K562 (cell line): ENCODE measurements around the gene DIS3L2. TPM values are rescaled to one million over a fixed set of nuclear protein-coding genes. Genes with fewer than 3 reads are reported as not detected.

ENCODE experiments used
- ATAC-seq: fragments of 200-7000 bp; cut with Tn5 transposase; 3 replicates; pipeline ENCODE4 v1.9.1; 2020; ENCODE audit warnings: moderate library complexity
- BruUV-seq: library from RNA; stranded (reverse); fragments of 400-500 nt; replicated peaks from 2 replicates; lab custom pipeline; 2021; lab: Mats Ljungman, UMichigan
- CTCF ChIA-PET: fragments of 300-600 bp; formaldehyde crosslinking; extraction: SDS; loops from one replicate; lab custom pipeline; 2021; ENCODE audit warnings: low intra/inter-chr PET ratio; lab: Yijun Ruan, JAX
- POLR2A ChIA-PET: fragments of 300-600, 350-650 bp; sonication (Branson Sonifier 250); formaldehyde crosslinking; extraction: SDS; loops from one replicate; lab custom pipeline; 2021; ENCODE audit warnings: antibody characterized with exemption, inconsistent platforms; lab: Yijun Ruan, JAX
- DNase-seq, 4 experiments: peaks; one replicate each; pipeline versions ENCODE4 v3.0.0 to v3.0.0-alpha.2; 2011 to 2018; ENCODE audit warnings: low spot score in 3 of 4, mixed read lengths in 3 of 4; ENCODE audit errors: extremely low read depth in 1 of 4
- FAIRE-seq: peaks from 2 replicates; lab custom pipeline; 2011; peaks lifted over from hg19 to GRCh38; lab: Jason Lieb, UNC
- H2AFZ ChIP-seq: 2 replicates; pipeline ENCODE4 v1.6.0; 2011; ENCODE audit warnings: low read depth, low read length, control low read depth, inconsistent platforms
- H3K27ac ChIP-seq: fragments of 200-600 bp; 3 replicates; pipeline ENCODE4 v1.8.0; 2011; ENCODE audit warnings: low read depth, mild to moderate bottlenecking, control low read depth, inconsistent platforms, low read length, moderate library complexity, mixed read lengths; ENCODE audit errors: extremely low read depth
- H3K27me3 ChIP-seq, 2 experiments: fragments of 300-600 bp in 1 of 2; 2 replicates in 1 of 2; 3 replicates in 1 of 2; pipeline versions ENCODE4 v1.6.0 to v1.8.0; 2011; ENCODE audit warnings: inconsistent platforms in 2 of 2, low read length in 2 of 2, mild to moderate bottlenecking in 1 of 2, mixed read lengths in 1 of 2, moderate library complexity in 1 of 2; ENCODE audit not compliant: control insufficient read depth in 2 of 2, insufficient read depth in 2 of 2
- H3K36me3 ChIP-seq: fragments of 300-600 bp; 3 replicates; pipeline ENCODE4 v1.8.0; 2011; ENCODE audit warnings: mild to moderate bottlenecking, low read length, inconsistent platforms; ENCODE audit not compliant: control insufficient read depth, insufficient read depth
- H3K4me1 ChIP-seq, 2 experiments: fragments of 200-600 bp in 1 of 2; replicated peaks in 1 of 2; 2 replicates in 1 of 2; 3 replicates in 1 of 2; pipeline versions ENCODE4 v1.5.1 to v1.8.0; 2011; ENCODE audit warnings: inconsistent platforms in 2 of 2, low read length in 2 of 2, mild to moderate bottlenecking in 1 of 2, mixed read lengths in 1 of 2, moderate library complexity in 1 of 2; ENCODE audit not compliant: control insufficient read depth in 2 of 2, insufficient read depth in 2 of 2
- H3K4me2 ChIP-seq: 2 replicates; pipeline ENCODE4 v1.6.1; 2011; ENCODE audit warnings: low read length, control low read depth, inconsistent platforms, mixed read lengths; ENCODE audit not compliant: insufficient read depth
- H3K4me3 ChIP-seq: fragments of 200-600 bp; sonication (generic), shearing (Covaris generic); 2 replicates; pipeline ENCODE4 v1.5.1; 2016; ENCODE audit warnings: control low read depth, inconsistent platforms
- H3K79me2 ChIP-seq: fragments of 200-600 bp; 3 replicates; pipeline ENCODE4 v1.8.0; 2011; ENCODE audit warnings: low read length, inconsistent platforms; ENCODE audit not compliant: control insufficient read depth, insufficient read depth
- H3K9ac ChIP-seq, 2 experiments: 2 replicates each; pipeline versions ENCODE4 v1.6.0 to v1.6.1; 2011; ENCODE audit warnings: low read depth in 2 of 2, low read length in 2 of 2, control low read depth in 1 of 2, inconsistent platforms in 1 of 2, mild to moderate bottlenecking in 1 of 2, mixed read lengths in 1 of 2; ENCODE audit not compliant: insufficient read depth in 1 of 2
- H3K9me1 ChIP-seq: one replicate; pipeline ENCODE4 v1.6.0; 2011; ENCODE audit warnings: inconsistent platforms, mild to moderate bottlenecking, low read length, moderate library complexity; ENCODE audit not compliant: control insufficient read depth, insufficient read depth
- H3K9me3 ChIP-seq: replicated peaks from 2 replicates; pipeline ENCODE4 v1.5.1; 2011; ENCODE audit warnings: low read depth, low read length, inconsistent platforms; ENCODE audit not compliant: control insufficient read depth, insufficient read depth
- H4K20me1 ChIP-seq: replicated peaks from 2 replicates; pipeline ENCODE4 v1.6.1; 2011; ENCODE audit warnings: low read length, inconsistent platforms, mixed read lengths; ENCODE audit not compliant: control insufficient read depth, insufficient read depth
- ELK1 ChIP-seq: sonication (generic); formaldehyde crosslinking; IDR thresholded peaks from 2 replicates; pipeline ENCODE4 v1.8.1; 2022; ENCODE audit warnings: missing genetic modification reagents
- MEIS2 ChIP-seq: fragments of 450-650 bp; IDR thresholded peaks from 2 replicates; pipeline ENCODE4 v1.6.1; 2014; ENCODE audit warnings: mild to moderate bottlenecking; ENCODE audit not compliant: partially characterized antibody
- NFIC ChIP-seq: fragments of 450-650 bp; IDR thresholded peaks from 2 replicates; pipeline ENCODE4 v1.6.1; 2017; ENCODE audit warnings: mild to moderate bottlenecking, inconsistent platforms
- SLC30A9 ChIP-seq: fragments of 250-450 bp; sonication (Bioruptor Pico); IDR thresholded peaks from 2 replicates; pipeline ENCODE4 v1.8.0; 2022; ENCODE audit warnings: mild to moderate bottlenecking, moderate library complexity
- SMARCA5 ChIP-seq: fragments of 450-650 bp; IDR thresholded peaks from 2 replicates; pipeline ENCODE4 v1.6.1; 2016
- SPI1 ChIP-seq: IDR thresholded peaks from 2 replicates; pipeline ENCODE4 v1.6.1; 2011; ENCODE audit warnings: low read depth, low read length, control low read depth, borderline replicate concordance
- TCF3 ChIP-seq: sonication (generic); formaldehyde crosslinking; IDR thresholded peaks from 2 replicates; pipeline ENCODE4 v1.4.0; 2020; ENCODE audit warnings: mild to moderate bottlenecking, missing genetic modification reagents
- TCFL5 ChIP-seq: fragments of 250-450 bp; sonication (Bioruptor Pico); conservative IDR thresholded peaks from 2 replicates; pipeline ENCODE4 v1.6.1; 2021; ENCODE audit warnings: mild to moderate bottlenecking, moderate library complexity, matching md5 sums
- U2AF2 ChIP-seq: fragments of 200-400 bp; formaldehyde crosslinking; optimal IDR thresholded peaks from 2 replicates; pipeline ENCODE3; 2017; ENCODE audit warnings: low read depth, mild to moderate bottlenecking, low read length
- ZBTB33 ChIP-seq: sonication (generic); formaldehyde crosslinking; IDR thresholded peaks from 2 replicates; pipeline ENCODE4 v1.8.1; 2023; ENCODE audit warnings: mild to moderate bottlenecking, missing genetic modification reagents
- ZNF274 ChIP-seq: IDR thresholded peaks from 2 replicates; pipeline ENCODE4 v1.6.1; 2011; ENCODE audit warnings: low read depth, mild to moderate bottlenecking, low read length, moderate library complexity, borderline replicate concordance
- ZNF408 ChIP-seq: fragments of 250-450 bp; sonication (Bioruptor Pico); IDR thresholded peaks from 2 replicates; pipeline ENCODE4 v1.4.0; 2020; ENCODE audit warnings: low read depth, mild to moderate bottlenecking, moderate library complexity
- WGBS: fragments of 100-300 bp; shearing (Covaris generic); methylation state at CpG from one replicate; pipeline ENCODE4 v1.1.6; 2016; ENCODE audit warnings: low coverage, mixed read lengths; ENCODE audit not compliant: insufficient coverage; ENCODE audit errors: missing lambda C conversion rate; 5-methylcytosine and 5-hydroxymethylcytosine counted together
- in situ Hi-C: fragments of 300-500 bp; cut with MboI; formaldehyde crosslinking; loops from 4 replicates; pipeline ENCODE4 v1.15.0; 2018; ENCODE audit warnings: inconsistent platforms, mixed read lengths
- intact Hi-C: fragments of 100-400 bp; cut with micrococcal nuclease; formaldehyde crosslinking; loops from 2 replicates; pipeline ENCODE4 v1.14.2; 2022
- polyA plus RNA-seq, 8 experiments: library from polyadenylated mRNA; depleted of rRNA in 4 of 8; stranded (reverse) in 5 of 8; unstranded in 3 of 8; fragments of >200 nt; fragmentation: Nextera tagmentation in 2 of 8; fragmentation: Illumina TruSeq in 1 of 8; extraction: Ambion mirVana in 2 of 8; extraction: Trizol in 1 of 8; gene quantifications; 2 replicates each; pipeline versions ENCODE4 v1.2.1 to v1.2.3, GENCODE V29; 2011 to 2014; ENCODE audit warnings: inconsistent platforms in 1 of 8, missing spikeins in 1 of 8
- total RNA-seq, 7 experiments: library from RNA; depleted of rRNA in 6 of 7; stranded (reverse); fragments of >200 nt in 6 of 7; fragmentation: Illumina TruSeq in 2 of 7; extraction: Trizol in 2 of 7; gene quantifications; 2 replicates each; pipeline versions ENCODE4 v1.2.1 to v1.2.3, GENCODE V29; 2011 to 2021; ENCODE audit warnings: low replicate concordance in 1 of 7
- TF ChIP-seq, protein P1 (sequence below), 3 experiments: IDR thresholded peaks in 2 of 3; conservative IDR thresholded peaks in 1 of 3; 2 replicates each; pipeline ENCODE4 v1.5.1; 2011 to 2012; ENCODE audit warnings: low read length in 3 of 3, mild to moderate bottlenecking in 3 of 3, control low read depth in 2 of 3, improper control_type of control experiment in 1 of 3, inconsistent platforms in 1 of 3, low read depth in 1 of 3, mixed read lengths in 1 of 3, moderate library complexity in 1 of 3; ENCODE audit not compliant: insufficient read depth in 2 of 3

Gene DIS3L2
- total and polyA plus RNA-seq, 9 of the 15 experiments (the other 6 are each of a cell fraction or from before 2014, with no cell fraction given) = 1.5 to 19.2 (median 11.2) TPM

DNA sequence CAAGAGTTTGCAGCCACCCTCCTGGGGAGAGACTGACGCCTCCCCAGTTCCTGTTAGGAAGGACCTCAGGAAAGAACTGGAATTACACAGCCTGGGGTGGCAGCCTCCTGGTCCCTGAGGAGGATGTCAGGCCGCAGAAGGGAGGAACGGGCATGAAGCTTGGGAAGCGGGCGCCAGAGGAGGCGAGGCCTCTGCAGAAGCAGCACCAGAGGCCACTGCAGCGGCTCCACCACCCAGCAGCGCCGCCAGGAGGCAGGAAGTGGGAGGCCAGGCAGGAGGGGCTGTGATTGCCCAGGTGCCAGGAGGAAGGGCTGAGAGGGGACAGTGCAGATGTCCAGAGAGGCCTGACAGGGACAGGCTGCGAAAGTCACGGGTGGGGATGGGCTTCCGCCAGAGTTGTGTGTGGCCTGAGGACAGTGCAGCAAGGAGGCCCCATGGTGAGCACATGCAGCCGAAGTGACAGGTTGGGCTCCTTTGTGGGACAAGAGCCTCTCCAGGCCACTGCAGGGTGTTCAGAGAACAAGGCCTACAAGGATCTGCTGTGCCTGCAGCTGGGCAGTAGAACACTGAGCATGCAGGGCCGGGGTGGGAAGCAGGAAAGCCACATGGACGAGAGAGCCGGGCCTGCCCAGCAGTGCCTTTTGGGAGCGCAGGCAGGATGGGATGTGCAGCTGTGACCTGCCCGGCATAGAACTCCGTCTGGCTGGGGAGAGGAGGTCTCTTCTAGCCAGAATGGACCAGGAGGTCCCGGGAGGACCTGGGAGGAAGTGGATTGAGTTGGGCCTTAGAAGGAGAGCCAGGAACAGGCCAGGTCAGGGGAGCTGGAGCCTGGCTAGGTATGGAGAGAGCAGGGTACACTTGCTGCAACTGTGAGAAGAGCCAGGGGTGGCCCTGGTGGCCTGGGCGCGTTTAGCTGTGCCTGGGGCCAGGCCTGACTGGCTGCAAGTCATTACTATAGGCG lies 377.9 kb downstream of the DIS3L2 start:
- peaks cover 4 to 5% of the 10 kb centered on the region in 2 experiments; a peak in 3 of 5 replicates for H3K27me3 ChIP-seq
- H3K4me2 ChIP-seq = no peak overlapping the region
- peak in 1 of 4 experiments; percentile 7 for DNase-seq
- FAIRE-seq = no peak
- no peak overlapping the region for H2AFZ ChIP-seq
- no peaks in the 10 kb centered on the region for H3K36me3 ChIP-seq
- H3K4me1 ChIP-seq = no peaks in the 10 kb centered on the region
- BruUV-seq = no TSS peak
- H3K27ac ChIP-seq = no peak overlapping the region
- CTCF ChIA-PET = no interaction called here
- H4K20me1 ChIP-seq = 0 out of 2 replicates have a peak, but pooled peaks cover 3% of the 10 kb centered on the region
- no peak overlapping the region for H3K4me3 ChIP-seq
- in situ Hi-C loops (no loop called here), intact Hi-C loops (no loop called here)
- no peaks in the 10 kb centered on the region for H3K9me3 ChIP-seq
- H3K9me1 ChIP-seq = no peaks in the 10 kb centered on the region
- no peaks in the 10 kb centered on the region for H3K79me2 ChIP-seq
- TF ChIP-seq TCF3 (CRISPR knock-in tag) (no peak), SLC30A9 (CRISPR knock-in tag) (no peak), NFIC (no peak), ELK1 (CRISPR knock-in tag) (no peak), ZNF274 (no peak), SPI1 (no peak), TCFL5 (CRISPR knock-in tag) (no peak), U2AF2 (no peak), ZNF408 (CRISPR knock-in tag) (no peak), SMARCA5 (no peak), MEIS2 (no peak), ZBTB33 (0 out of 2 replicates have a peak, but pooled peaks have one; percentile 39)
- TF ChIP-seq, protein P1, sequence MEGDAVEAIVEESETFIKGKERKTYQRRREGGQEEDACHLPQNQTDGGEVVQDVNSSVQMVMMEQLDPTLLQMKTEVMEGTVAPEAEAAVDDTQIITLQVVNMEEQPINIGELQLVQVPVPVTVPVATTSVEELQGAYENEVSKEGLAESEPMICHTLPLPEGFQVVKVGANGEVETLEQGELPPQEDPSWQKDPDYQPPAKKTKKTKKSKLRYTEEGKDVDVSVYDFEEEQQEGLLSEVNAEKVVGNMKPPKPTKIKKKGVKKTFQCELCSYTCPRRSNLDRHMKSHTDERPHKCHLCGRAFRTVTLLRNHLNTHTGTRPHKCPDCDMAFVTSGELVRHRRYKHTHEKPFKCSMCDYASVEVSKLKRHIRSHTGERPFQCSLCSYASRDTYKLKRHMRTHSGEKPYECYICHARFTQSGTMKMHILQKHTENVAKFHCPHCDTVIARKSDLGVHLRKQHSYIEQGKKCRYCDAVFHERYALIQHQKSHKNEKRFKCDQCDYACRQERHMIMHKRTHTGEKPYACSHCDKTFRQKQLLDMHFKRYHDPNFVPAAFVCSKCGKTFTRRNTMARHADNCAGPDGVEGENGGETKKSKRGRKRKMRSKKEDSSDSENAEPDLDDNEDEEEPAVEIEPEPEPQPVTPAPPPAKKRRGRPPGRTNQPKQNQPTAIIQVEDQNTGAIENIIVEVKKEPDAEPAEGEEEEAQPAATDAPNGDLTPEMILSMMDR (IDR thresholded peaks at IDR 0.05 in 2 of 3, conservative IDR thresholded peaks at IDR 0.05 in 1 of 3; ENCODE audit: insufficient read depth in 2 of 3, low read depth in 1 of 3, low read length in 3 of 3) = peak; percentile 27 to 55 (median 37); a peak in 5 of 6 replicates
- no peak overlapping the region for H3K9ac ChIP-seq
- POLR2A ChIA-PET = interaction anchor here (0.6 to 1.1 kb wide), 3 partner anchors 11 to 76 kb away, joined by 3 to 4 read pairs (median 3); no protein-coding TSS in a partner anchor
- WGBS = 53% methylated on average over 15 of the region's 23 CpGs
- peak; percentile 75 for ATAC-seq
